Measurements from ENCODE around the gene TMEM161A. TPM values are rescaled to one million over a fixed set of nuclear protein-coding genes. Genes with fewer than 3 reads are reported as not detected.

The TMEM161A gene
- total and polyA plus RNA-seq, 2 of the 13 experiments (the other 11 are each of a cell fraction or from before 2014, with no cell fraction given) = 25.9 to 31.4 TPM

DNA sequence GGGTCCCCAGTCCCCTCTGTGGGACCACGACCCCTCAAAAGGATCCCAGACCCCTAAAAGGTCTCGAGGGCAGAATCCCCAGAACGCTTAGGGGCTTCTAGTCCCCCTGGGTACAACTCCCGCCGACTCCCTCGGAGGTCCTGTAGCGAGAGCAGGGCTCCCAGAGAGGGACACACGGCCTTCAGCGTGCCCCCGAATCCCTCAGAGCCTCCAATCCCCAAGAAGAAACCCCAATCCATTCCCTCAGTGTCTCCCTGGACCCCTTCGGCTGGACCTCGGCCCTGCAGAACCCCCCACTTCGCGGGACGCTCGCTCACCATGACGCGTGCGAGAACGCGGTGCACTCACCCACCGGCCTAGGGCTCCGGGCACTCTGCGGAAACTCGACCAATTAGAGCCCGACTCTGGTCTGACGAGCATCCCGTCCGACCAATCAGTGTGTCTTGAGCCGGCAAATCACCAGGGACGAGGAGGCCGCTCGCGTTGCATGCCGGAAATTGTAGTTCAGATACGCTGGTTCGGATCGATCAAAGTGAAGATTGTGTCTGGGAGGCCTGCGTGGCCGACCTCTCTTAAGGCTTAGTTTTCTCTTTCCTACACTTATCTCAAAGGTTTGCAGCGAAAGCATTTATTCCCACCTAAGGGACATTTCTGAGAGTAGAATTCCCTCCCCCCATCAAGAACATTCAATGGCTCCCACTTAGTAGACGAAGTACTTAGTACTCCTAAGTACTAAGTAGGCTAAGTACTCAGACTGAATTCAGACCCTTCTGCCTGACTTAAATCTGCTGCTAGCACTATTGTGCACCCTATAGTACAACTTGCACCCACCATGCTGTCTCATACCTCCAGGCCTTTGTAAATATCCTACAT lies at the start of gene TMEM161A (continued):
- TF ChIP-seq, protein P1, sequence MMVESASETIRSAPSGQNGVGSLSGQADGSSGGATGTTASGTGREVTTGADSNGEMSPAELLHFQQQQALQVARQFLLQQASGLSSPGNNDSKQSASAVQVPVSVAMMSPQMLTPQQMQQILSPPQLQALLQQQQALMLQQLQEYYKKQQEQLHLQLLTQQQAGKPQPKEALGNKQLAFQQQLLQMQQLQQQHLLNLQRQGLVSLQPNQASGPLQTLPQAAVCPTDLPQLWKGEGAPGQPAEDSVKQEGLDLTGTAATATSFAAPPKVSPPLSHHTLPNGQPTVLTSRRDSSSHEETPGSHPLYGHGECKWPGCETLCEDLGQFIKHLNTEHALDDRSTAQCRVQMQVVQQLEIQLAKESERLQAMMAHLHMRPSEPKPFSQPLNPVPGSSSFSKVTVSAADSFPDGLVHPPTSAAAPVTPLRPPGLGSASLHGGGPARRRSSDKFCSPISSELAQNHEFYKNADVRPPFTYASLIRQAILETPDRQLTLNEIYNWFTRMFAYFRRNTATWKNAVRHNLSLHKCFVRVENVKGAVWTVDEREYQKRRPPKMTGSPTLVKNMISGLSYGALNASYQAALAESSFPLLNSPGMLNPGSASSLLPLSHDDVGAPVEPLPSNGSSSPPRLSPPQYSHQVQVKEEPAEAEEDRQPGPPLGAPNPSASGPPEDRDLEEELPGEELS (CRISPR knock-in tag; IDR thresholded peaks at IDR 0.05) = no peak
- TF ChIP-seq HDAC2 (CRISPR knock-in tag; IDR thresholded peaks at IDR 0.05) = peak; percentile 53; the same call in 1 of the 2 replicates
- no peak for TF ChIP-seq NR3C1 (CRISPR knock-in tag; IDR thresholded peaks at IDR 0.05)
- no peak for TF ChIP-seq ZNF329 (CRISPR knock-in tag; IDR thresholded peaks at IDR 0.05; ENCODE audit: low read depth)
- TF ChIP-seq RELA (CRISPR knock-in tag; IDR thresholded peaks at IDR 0.05) = no peak
- TF ChIP-seq ONECUT2 (CRISPR knock-in tag; IDR thresholded peaks at IDR 0.05) = peak; percentile 96
- 0 out of 2 replicates have a peak, but pooled peaks have one; percentile 57 for TF ChIP-seq SALL2 (CRISPR knock-in tag; IDR thresholded peaks at IDR 0.05)
- TF ChIP-seq, protein P2, sequence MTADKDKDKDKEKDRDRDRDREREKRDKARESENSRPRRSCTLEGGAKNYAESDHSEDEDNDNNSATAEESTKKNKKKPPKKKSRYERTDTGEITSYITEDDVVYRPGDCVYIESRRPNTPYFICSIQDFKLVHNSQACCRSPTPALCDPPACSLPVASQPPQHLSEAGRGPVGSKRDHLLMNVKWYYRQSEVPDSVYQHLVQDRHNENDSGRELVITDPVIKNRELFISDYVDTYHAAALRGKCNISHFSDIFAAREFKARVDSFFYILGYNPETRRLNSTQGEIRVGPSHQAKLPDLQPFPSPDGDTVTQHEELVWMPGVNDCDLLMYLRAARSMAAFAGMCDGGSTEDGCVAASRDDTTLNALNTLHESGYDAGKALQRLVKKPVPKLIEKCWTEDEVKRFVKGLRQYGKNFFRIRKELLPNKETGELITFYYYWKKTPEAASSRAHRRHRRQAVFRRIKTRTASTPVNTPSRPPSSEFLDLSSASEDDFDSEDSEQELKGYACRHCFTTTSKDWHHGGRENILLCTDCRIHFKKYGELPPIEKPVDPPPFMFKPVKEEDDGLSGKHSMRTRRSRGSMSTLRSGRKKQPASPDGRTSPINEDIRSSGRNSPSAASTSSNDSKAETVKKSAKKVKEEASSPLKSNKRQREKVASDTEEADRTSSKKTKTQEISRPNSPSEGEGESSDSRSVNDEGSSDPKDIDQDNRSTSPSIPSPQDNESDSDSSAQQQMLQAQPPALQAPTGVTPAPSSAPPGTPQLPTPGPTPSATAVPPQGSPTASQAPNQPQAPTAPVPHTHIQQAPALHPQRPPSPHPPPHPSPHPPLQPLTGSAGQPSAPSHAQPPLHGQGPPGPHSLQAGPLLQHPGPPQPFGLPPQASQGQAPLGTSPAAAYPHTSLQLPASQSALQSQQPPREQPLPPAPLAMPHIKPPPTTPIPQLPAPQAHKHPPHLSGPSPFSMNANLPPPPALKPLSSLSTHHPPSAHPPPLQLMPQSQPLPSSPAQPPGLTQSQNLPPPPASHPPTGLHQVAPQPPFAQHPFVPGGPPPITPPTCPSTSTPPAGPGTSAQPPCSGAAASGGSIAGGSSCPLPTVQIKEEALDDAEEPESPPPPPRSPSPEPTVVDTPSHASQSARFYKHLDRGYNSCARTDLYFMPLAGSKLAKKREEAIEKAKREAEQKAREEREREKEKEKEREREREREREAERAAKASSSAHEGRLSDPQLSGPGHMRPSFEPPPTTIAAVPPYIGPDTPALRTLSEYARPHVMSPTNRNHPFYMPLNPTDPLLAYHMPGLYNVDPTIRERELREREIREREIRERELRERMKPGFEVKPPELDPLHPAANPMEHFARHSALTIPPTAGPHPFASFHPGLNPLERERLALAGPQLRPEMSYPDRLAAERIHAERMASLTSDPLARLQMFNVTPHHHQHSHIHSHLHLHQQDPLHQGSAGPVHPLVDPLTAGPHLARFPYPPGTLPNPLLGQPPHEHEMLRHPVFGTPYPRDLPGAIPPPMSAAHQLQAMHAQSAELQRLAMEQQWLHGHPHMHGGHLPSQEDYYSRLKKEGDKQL (CRISPR knock-in tag; IDR thresholded peaks at IDR 0.05; ENCODE audit: low read depth) = no peak
- TF ChIP-seq ZNF569 (CRISPR knock-in tag; IDR thresholded peaks at IDR 0.05; ENCODE audit: borderline replicate concordance) = no peak
- TF ChIP-seq ERF (CRISPR knock-in tag; IDR thresholded peaks at IDR 0.05) = peak; percentile 73; the same call in 1 of the 2 replicates
- no peak for TF ChIP-seq AGO2 (optimal IDR thresholded peaks at IDR 0.05; ENCODE audit: low read depth, low read length)
- peak; percentile 42; the same call in 1 of the 2 replicates for TF ChIP-seq TCF7 (IDR thresholded peaks at IDR 0.05; ENCODE audit: low read depth)
- TF ChIP-seq, protein P3, sequence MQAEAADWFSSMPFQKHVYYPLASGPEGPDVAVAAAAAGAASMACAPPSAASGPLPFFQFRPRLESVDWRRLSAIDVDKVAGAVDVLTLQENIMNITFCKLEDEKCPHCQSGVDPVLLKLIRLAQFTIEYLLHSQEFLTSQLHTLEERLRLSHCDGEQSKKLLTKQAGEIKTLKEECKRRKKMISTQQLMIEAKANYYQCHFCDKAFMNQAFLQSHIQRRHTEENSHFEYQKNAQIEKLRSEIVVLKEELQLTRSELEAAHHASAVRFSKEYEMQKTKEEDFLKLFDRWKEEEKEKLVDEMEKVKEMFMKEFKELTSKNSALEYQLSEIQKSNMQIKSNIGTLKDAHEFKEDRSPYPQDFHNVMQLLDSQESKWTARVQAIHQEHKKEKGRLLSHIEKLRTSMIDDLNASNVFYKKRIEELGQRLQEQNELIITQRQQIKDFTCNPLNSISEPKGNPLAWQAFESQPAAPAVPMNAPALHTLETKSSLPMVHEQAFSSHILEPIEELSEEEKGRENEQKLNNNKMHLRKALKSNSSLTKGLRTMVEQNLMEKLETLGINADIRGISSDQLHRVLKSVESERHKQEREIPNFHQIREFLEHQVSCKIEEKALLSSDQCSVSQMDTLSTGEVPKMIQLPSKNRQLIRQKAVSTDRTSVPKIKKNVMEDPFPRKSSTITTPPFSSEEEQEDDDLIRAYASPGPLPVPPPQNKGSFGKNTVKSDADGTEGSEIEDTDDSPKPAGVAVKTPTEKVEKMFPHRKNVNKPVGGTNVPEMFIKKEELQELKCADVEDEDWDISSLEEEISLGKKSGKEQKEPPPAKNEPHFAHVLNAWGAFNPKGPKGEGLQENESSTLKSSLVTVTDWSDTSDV (CRISPR knock-in tag; IDR thresholded peaks at IDR 0.05) = peak; percentile 72; the same call in 1 of the 2 replicates
- TF ChIP-seq NKX3-1 (CRISPR knock-in tag; IDR thresholded peaks at IDR 0.05) = no peak
- TF ChIP-seq, protein P4, sequence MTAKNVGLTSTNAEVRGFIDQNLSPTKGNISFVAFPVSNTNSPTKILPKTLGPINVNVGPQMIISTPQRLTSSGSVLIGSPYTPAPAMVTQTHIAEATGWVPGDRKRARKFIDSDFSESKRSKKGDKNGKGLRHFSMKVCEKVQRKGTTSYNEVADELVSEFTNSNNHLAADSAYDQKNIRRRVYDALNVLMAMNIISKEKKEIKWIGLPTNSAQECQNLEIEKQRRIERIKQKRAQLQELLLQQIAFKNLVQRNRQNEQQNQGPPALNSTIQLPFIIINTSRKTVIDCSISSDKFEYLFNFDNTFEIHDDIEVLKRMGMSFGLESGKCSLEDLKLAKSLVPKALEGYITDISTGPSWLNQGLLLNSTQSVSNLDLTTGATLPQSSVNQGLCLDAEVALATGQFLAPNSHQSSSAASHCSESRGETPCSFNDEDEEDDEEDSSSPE (CRISPR knock-in tag; IDR thresholded peaks at IDR 0.05) = peak; percentile 43; the same call in 1 of the 2 replicates
- no peak for TF ChIP-seq ATM (IDR thresholded peaks at IDR 0.05; ENCODE audit: borderline replicate concordance)
- TF ChIP-seq ZNF24 (IDR thresholded peaks at IDR 0.05) = no peak
- no peak for TF ChIP-seq ELF4 (CRISPR knock-in tag; IDR thresholded peaks at IDR 0.05; ENCODE audit: borderline replicate concordance)
